ENCODE results near the gene C1QTNF1. TPM values are rescaled to one million over a fixed set of nuclear protein-coding genes. Genes with fewer than 3 reads are reported as not detected.
"Not testable (repeated sequence)": the region's sequence is repeated elsewhere in the genome, so short reads cannot be mapped to it uniquely, and the experiment has no call there.

The C1QTNF1 gene
- total RNA-seq, 2 experiments from 2014 or later, result not detected

DNA sequence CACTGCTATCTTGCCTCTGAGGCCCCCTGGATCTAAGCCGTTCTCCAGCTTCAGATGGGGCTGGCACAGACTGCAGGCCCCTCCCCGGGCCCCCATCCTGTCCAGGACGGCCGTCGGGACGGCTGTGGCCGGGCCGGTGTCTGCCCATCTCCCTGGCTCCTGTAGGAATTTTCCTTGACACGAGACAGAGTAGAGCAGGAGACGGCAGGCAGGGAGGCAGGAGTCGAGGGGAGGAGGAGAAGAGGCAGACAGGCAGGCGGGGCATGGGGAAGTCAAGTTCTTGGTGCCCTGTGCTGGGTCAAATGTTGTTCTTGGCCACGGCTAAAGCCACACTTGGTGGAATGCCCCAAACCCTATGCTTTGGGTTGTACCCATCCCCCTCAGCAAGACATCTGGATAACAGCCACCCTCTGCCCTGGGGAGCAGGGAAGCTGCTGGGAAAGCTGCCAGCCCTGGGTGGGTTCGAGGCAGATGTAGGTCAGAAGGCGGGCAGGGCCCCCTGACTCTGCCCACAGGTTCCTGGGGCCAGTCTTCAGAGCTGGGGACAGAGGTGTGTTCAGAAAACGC lies 4.0 kb downstream of the C1QTNF1 start:
- Mint-ChIP-seq H3K36me3 (no peaks in the 10 kb centered on the region), H3K4me3 (no peak overlapping the region), H3K27me3 (peaks cover 38% of the 10 kb centered on the region), H3K9me3 (ENCODE audit: low read depth) (no peaks in the 10 kb centered on the region), H3K4me1 (peaks cover 6% of the 10 kb centered on the region), H3K27ac (no peak overlapping the region)
- ATAC-seq (no peak), DNase-seq (no peak)
- CTCF ChIA-PET, result interaction anchor here (1.2 kb wide), 1 partner anchor 14 kb away, joined by 3 read pairs; no protein-coding TSS in a partner anchor

DNA sequence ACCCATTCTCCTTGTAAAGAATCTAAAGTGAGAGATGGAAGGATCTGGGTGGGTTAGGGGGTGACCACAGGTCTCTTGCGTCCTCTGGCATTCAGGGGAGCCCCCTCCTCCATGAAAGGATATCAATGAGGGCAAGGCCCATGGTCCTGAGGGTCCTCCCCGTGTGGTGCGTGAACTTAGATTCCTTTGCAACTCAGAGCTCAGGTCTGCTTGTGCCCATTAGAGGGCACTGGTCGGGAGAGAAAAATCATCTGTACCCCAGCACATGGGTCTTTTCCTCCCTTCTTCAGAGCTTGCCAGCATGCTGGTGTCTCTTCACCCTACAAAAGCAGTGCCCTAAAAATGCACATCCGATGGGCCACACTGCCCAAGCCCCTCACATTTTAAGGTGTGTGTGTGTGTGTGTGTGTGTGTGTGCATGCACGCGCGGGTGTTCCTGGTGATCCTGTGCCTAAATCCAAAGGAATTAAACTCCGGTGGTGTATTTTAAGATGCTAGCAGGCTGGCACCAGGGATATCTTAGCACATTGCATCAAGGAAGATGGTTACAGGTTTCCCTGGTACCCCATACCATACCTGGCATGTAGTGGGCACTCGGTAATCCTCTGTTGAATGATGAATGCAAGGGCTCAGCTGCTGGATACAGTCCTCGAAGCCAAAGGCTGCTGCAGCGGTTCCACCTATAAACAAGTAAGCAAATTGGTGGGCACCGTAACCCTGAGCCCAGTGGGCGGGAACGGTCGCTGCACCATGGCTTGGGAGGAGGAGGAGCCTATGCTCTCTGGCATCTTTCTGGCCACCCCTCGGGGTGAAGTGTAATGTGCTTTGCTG lies 4.7 kb downstream of the C1QTNF1 start:
- H3K4me3 Mint-ChIP-seq, result no peak overlapping the region
- H3K4me1 Mint-ChIP-seq, result peaks cover 6% of the 10 kb centered on the region
- no peaks in the 10 kb centered on the region for H3K9me3 Mint-ChIP-seq (ENCODE audit: low read depth)
- ATAC-seq, result no peak
- H3K36me3 Mint-ChIP-seq, result no peaks in the 10 kb centered on the region
- no peak overlapping the region for H3K27ac Mint-ChIP-seq
- CTCF ChIA-PET, result no interaction called here
- peaks cover 31% of the 10 kb centered on the region for H3K27me3 Mint-ChIP-seq
- no peak for DNase-seq

DNA sequence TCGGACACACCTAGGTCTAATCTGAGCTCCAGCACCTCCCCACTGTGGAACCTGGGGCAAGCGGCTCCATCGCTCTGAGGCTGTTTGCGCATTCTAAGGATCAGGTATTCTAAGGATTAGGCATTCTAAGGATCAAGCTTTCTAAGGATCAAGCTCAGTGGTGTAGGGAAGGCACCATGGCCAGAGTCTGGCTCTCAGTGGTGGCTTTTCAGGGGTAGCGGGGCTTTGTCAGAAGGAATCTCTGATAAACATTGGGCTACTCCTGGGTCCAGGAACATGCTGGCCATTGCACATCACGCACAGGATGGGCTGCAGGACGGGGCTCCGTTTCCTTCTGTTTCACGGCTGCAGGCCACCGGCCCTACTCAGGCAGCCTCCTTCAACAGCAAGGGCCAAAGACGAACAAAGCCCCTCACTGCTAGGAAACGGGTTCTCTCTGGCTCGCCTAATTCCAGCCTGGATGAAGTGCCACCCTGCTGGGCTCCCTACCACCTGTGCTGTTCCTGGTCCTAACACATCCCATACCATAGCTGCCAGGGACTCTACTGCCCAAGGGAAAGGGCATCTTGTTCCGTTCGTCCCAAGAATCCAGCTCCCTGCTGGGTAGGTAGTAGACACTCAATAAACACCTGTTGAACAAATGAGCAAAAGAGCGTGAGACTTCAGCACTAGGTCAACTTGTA lies 5.5 kb downstream of the C1QTNF1 start:
- H3K4me3 Mint-ChIP-seq, result no peak overlapping the region
- no peaks in the 10 kb centered on the region for H3K9me3 Mint-ChIP-seq (ENCODE audit: low read depth)
- no peaks in the 10 kb centered on the region for H3K36me3 Mint-ChIP-seq
- no peak for DNase-seq
- no peak for ATAC-seq
- H3K27ac Mint-ChIP-seq, result no peak overlapping the region
- H3K27me3 Mint-ChIP-seq, result peaks cover 27% of the 10 kb centered on the region
- H3K4me1 Mint-ChIP-seq, result peaks cover 2% of the 10 kb centered on the region
- CTCF ChIA-PET, result no interaction called here

DNA sequence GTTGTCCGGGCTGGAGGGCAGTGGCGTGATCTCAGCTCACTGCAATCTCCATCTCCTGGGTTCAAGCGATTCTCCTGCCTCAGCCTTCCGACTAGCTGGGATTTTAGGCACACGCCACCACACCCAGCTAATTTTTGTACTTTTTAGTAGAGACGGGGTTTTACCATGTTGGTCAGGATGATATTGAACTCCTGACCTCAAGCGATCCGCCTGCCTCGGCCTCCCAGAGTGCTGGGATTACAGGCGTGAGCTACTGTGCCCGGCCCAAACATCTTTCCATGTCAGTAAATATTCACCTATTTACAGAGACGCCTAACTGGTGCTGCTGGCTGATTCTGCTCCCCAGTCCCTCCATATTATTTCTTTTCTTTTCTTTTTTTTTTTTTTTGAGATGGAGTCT lies 6.7 kb downstream of the C1QTNF1 start:
- not testable (repeated sequence) for ATAC-seq; DNase-seq; H3K36me3 Mint-ChIP-seq; H3K4me1 Mint-ChIP-seq; H3K9me3 Mint-ChIP-seq (ENCODE audit: low read depth); H3K4me3 Mint-ChIP-seq; H3K27ac Mint-ChIP-seq
- CTCF ChIA-PET, result interaction anchor here (0.6 kb wide), 1 partner anchor 252 kb away, joined by 3 read pairs; no protein-coding TSS in a partner anchor
- H3K27me3 Mint-ChIP-seq, result peaks cover 18% of the 10 kb centered on the region

DNA sequence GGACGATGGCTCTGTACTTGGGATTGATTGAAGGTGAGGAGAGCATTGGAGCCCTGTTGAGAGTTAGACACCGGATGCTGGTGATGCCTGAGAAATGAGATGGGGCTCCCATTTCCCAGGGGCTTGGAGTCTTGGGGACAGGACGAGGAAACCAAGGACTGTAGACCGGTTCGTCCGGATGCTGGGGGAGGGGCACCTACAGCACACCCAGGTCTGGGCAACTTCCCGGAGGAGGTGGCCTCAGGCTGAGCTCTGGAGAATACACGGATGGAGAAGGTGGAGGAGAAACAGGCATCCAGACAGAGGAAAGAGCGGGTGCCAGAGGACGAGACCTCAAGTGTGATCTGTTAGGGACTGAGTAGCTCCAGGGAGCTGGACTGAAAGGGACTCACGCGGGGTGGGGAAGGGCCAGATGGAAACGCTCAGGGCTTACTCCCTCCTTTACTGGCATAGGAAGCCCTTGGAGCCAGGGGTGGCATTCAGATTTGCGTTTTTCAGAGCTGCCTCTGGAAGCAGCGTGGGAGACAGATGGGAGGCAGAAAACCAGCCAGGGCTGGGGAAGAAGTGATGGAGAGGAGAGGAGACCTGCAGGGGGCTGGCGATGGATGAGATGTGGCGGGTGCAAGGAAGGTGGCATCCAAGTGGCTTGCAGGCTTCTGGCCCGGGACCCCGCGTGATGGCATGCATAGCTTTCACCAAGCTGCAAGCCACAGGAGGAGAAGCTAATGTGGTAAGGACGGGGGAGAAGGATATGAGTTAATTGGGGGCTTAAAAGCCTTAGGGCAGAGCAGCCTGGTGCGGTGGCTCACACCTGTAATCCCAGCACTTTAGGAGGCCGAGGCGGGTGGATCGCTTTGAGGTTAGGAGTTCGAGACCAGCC lies 8.3 kb downstream of the C1QTNF1 start:
- H3K4me3 Mint-ChIP-seq, result no peak overlapping the region
- ATAC-seq (no peak), DNase-seq (no peak)
- no peaks in the 10 kb centered on the region for H3K4me1 Mint-ChIP-seq
- H3K27me3 Mint-ChIP-seq, result peaks cover 11% of the 10 kb centered on the region
- no peak overlapping the region for H3K27ac Mint-ChIP-seq
- CTCF ChIA-PET, result interaction anchor here (1.3 kb wide), 1 partner anchor 13 kb away, joined by 4 read pairs; no protein-coding TSS in a partner anchor
- no peaks in the 10 kb centered on the region for H3K36me3 Mint-ChIP-seq
- H3K9me3 Mint-ChIP-seq (ENCODE audit: low read depth), result no peaks in the 10 kb centered on the region

DNA sequence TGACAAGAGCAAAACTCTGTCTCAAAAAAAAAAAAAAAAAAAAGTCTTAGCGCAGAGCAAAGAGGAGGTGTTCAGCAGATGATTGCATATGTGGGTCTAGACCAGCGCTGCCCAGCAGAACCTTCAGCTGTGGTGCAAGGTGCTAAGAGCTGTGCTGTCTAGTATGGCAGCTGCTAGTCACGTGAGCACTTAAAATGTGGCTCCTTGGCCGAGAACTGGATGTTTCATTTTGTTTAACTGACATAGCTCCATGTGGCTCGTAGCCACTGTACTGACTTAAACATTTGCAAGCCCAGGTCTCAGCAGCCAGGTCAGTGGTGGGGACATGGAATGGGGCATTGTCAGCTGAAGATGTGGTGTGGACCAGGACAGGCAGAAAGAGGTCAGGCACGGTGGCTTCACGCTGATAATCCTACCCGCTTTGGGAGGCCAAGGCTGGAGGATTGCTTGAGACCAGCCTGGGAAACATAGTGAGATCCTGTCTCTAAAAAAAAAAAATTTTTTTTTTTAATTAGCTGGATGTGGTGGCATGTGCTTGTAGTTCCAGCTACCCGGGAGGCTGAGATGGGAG lies 9.2 kb downstream of the C1QTNF1 start:
- H3K27me3 Mint-ChIP-seq, result peaks cover 11% of the 10 kb centered on the region
- no peaks in the 10 kb centered on the region for H3K9me3 Mint-ChIP-seq (ENCODE audit: low read depth)
- H3K4me3 Mint-ChIP-seq, result no peak overlapping the region
- no peaks in the 10 kb centered on the region for H3K4me1 Mint-ChIP-seq
- CTCF ChIA-PET, result interaction anchor here (0.7 to 1.3 kb wide), 3 partner anchors 9 to 204 kb away, joined by 3 to 4 read pairs (median 3); no protein-coding TSS in a partner anchor
- ATAC-seq (no peak), DNase-seq (no peak)
- no peaks in the 10 kb centered on the region for H3K36me3 Mint-ChIP-seq
- H3K27ac Mint-ChIP-seq, result no peak overlapping the region

DNA sequence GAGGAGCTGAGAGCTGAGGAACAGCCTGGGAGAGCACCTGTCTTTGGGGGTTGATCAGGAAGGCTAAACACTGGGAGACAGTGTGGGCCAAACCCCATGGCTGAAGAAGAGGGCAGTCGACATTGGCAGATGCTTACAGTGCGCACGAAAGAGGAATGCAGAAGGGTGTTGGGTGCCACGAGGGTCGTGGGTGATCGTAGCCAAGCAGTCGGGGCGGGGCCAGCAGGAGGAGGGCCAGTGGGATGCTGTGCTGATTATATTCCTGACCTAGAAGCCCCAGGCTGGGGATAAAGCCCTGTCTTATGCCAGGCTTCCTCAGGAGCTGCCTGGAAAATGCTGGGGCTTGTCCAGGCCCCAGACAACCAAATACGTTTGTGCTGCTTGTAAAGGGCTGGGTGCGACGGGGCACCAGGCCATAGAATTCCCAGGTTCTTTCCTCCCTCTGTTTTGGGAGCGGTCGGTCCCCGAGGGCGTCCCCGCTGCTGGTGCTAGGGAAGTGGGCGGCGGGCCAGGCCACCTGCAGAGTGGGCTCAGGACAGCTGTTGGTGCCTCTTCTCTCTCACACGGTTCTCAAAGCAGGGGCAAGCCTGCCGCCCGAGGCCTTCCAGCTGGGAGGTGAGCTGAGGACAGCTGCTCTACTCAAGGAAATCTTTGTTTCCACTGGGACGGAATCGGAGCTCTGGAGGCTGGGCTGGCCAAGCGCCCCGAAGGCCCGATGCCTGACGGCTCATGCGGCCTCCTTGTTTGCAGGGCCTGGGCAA lies 10.0 kb downstream of the C1QTNF1 start:
- Mint-ChIP-seq H3K36me3 (no peaks in the 10 kb centered on the region), H3K4me3 (no peak overlapping the region), H3K4me1 (no peaks in the 10 kb centered on the region), H3K27ac (no peak overlapping the region), H3K9me3 (ENCODE audit: low read depth) (no peaks in the 10 kb centered on the region), H3K27me3 (peaks cover 11% of the 10 kb centered on the region)
- ATAC-seq, result no peak
- no peak for DNase-seq
- CTCF ChIA-PET, result interaction anchor here (1.1 to 1.3 kb wide), 2 partner anchors 9 to 12 kb away, joined by 3 to 4 read pairs; no protein-coding TSS in a partner anchor

DNA sequence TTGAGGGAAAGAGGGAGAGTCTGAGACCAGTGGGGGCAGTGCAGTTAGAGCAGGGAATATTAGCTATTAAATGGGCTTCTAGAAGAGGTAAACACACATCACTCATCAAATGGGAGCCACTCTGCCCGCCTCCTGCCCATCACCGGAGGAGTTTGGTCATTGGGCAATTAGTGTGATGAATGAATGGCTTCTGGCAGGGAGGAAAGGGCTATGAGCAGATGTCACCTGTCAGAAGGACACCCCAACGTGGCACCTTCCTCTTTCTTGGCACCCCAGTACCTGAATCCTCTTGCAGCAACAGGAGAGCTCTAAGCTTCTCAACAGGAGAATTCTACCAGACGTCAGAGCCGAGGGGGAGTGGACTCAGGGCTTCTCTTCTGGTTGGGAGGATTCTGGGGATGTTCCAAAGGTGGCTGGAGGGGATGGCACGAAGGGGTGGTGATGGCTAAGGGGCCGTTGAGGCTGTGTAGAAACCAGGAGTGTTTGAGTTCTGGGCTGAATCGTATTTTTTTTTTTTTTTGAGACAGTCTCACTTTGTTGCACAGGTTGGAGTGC lies 11.0 kb downstream of the C1QTNF1 start:
- Mint-ChIP-seq H3K27ac (no peak overlapping the region), H3K4me1 (no peaks in the 10 kb centered on the region), H3K27me3 (peaks cover 11% of the 10 kb centered on the region), H3K9me3 (ENCODE audit: low read depth) (no peaks in the 10 kb centered on the region), H3K36me3 (no peaks in the 10 kb centered on the region), H3K4me3 (no peak overlapping the region)
- ATAC-seq (no peak), DNase-seq (no peak)
- CTCF ChIA-PET, result interaction anchor here (2.4 kb wide), 1 partner anchor 10 kb away, joined by 13 read pairs; no protein-coding TSS in a partner anchor

DNA sequence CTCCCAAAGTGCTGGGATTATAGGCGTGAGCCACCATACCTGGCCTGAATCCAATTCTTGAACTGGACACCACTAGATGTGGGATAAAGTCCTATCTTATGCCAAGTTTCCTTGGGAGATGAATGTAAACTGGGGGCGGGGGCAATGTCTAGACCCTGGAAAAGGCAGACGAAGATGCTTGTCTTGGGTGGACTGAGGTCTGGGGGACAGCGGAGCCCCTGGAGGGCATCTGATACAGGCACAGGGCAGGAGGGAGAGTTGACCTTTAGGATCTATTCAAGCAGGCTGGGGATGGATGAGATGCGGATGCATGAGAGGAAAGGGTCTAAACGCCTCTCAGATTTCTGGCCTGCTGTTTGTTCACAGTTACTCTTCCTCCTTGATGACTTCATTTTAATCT lies 11.7 kb downstream of the C1QTNF1 start:
- ATAC-seq, result no peak

DNA sequence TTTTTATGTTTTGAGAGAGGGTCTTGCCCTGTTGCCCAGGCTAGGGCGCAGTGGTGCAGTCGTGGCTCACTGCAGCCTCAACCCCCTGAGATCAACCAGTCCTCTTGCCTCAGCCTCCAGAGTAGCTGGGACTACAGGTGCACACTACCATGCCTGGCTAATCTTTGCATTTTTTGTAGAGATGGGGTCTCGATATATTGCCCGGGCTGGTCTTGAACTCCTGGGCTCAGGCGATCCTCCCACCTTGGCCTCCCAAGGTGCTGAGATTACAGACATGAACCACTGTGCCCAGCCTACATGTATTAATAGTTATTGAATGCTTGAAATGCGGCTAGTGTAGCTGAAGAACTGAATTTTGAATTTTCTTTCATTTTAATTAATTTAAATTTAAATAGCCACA lies 12.2 kb downstream of the C1QTNF1 start:
- CTCF ChIA-PET, result interaction anchor here (0.9 to 2.4 kb wide), 3 partner anchors 9 to 46 kb away, joined by 3 to 13 read pairs (median 4); no protein-coding TSS in a partner anchor
- Mint-ChIP-seq H3K4me3 (no peak overlapping the region), H3K9me3 (ENCODE audit: low read depth) (no peaks in the 10 kb centered on the region), H3K4me1 (no peaks in the 10 kb centered on the region), H3K36me3 (no peaks in the 10 kb centered on the region), H3K27ac (no peak overlapping the region), H3K27me3 (peaks cover 11% of the 10 kb centered on the region)
- DNase-seq, result no peak
- no peak for ATAC-seq

More for the DNA sequence above, 11.7 kb downstream of the C1QTNF1 start:
- H3K27me3 Mint-ChIP-seq, result peaks cover 11% of the 10 kb centered on the region
- no peaks in the 10 kb centered on the region for H3K4me1 Mint-ChIP-seq
- CTCF ChIA-PET, result interaction anchor here (2.4 kb wide), 1 partner anchor 10 kb away, joined by 13 read pairs; no protein-coding TSS in a partner anchor
- DNase-seq, result no peak
- no peaks in the 10 kb centered on the region for H3K9me3 Mint-ChIP-seq (ENCODE audit: low read depth)
- no peaks in the 10 kb centered on the region for H3K36me3 Mint-ChIP-seq
- H3K4me3 Mint-ChIP-seq, result no peak overlapping the region
- H3K27ac Mint-ChIP-seq, result no peak overlapping the region

DNA sequence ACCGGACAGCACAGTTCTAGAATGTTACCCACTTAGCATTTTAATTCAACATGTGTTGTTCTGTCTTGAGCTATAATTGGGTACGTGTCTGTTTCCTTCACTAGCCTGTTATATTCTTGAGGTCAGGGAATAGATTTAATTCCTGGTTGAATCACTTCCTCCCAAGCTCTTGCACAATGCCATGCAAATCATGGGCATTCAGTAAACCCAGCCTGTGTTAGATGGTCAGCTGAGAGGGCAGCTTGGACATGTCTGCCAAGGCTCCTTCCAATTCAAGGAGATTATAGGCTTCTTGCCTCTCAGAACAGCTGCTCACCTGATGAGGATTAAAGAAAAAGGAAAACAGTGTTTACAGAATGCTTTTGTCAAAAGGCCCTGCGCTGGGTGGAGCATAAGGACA lies 12.6 kb downstream of the C1QTNF1 start:
- H3K9me3 Mint-ChIP-seq (ENCODE audit: low read depth), result no peaks in the 10 kb centered on the region
- CTCF ChIA-PET, result interaction anchor here (0.9 to 2.4 kb wide), 4 partner anchors 9 to 355 kb away, joined by 3 to 13 read pairs (median 4); no protein-coding TSS in a partner anchor
- no peak for ATAC-seq
- no peaks in the 10 kb centered on the region for H3K36me3 Mint-ChIP-seq
- H3K4me1 Mint-ChIP-seq, result no peaks in the 10 kb centered on the region
- no peak overlapping the region for H3K4me3 Mint-ChIP-seq
- H3K27ac Mint-ChIP-seq, result no peak overlapping the region
- DNase-seq, result no peak
- peaks cover 11% of the 10 kb centered on the region for H3K27me3 Mint-ChIP-seq

Measured in activated CD8-positive, alpha-beta memory T cell treated with anti-CD3 and anti-CD28 coated beads, Interleukin-2, amount 10 ng/mL, durations not matched to agents 7 days and 5 days (primary cell).